Epithelial cell of proximal tubule (primary cell): ENCODE results near the gene SLC25A10. TPM values are rescaled to one million over a fixed set of nuclear protein-coding genes. Genes with fewer than 3 reads are reported as not detected.

Experiments
- DNase-seq: peaks from one replicate; pipeline ENCODE4 v3.0.0-alpha.2; 2011; ENCODE audit warnings: low read depth
- H3K4me3 ChIP-seq: 2 replicates; pipeline ENCODE4 v1.5.1; 2011; ENCODE audit warnings: low read depth, mild to moderate bottlenecking, low read length
- CTCF ChIP-seq: conservative IDR thresholded peaks from 2 replicates; pipeline ENCODE4 v1.5.1; 2012; ENCODE audit warnings: low read depth, mild to moderate bottlenecking, low read length
- total RNA-seq: library from RNA; depleted of rRNA; stranded (reverse); fragments of >200 nt; gene quantifications from 2 replicates; pipeline ENCODE4 v1.2.3, GENCODE V29; 2015

Gene SLC25A10
- total RNA-seq, 1 donor from 2014 or later: 60.1 TPM

GRCh38 chr17:81686614-81687013 lies 25.5 kb upstream of the SLC25A10 start:
- DNase-seq: no peak
- H3K4me3 ChIP-seq: no peak overlapping the region

GRCh38 chr17:81687770-81688541 lies 24.1 kb upstream of the SLC25A10 start:
- TF ChIP-seq CTCF: no peak
- DNase-seq: no peak
- H3K4me3 ChIP-seq: no peak overlapping the region

More at GRCh38 chr17:81686614-81687013, 25.5 kb upstream of the SLC25A10 start:
- TF ChIP-seq CTCF: no peak

- H3K4me3 ChIP-seq: no peak overlapping the region
- TF ChIP-seq CTCF: no peak
- DNase-seq: no peak
These were observed 23.5 kb upstream of the SLC25A10 start for GRCh38 chr17:81688616-81689015.

GRCh38 chr17:81690066-81690465 lies 22.0 kb upstream of the SLC25A10 start:
- H3K4me3 ChIP-seq: no peak overlapping the region
- no peak for TF ChIP-seq CTCF
- no peak for DNase-seq

- DNase-seq: no peak
- no peak overlapping the region for H3K4me3 ChIP-seq
- no peak for TF ChIP-seq CTCF
These were observed 21.5 kb upstream of the SLC25A10 start for GRCh38 chr17:81690549-81690948.

GRCh38 chr17:81691196-81691595 lies 20.9 kb upstream of the SLC25A10 start:
- TF ChIP-seq CTCF: no peak
- no peak for DNase-seq
- no peak overlapping the region for H3K4me3 ChIP-seq

- no peak for TF ChIP-seq CTCF
- DNase-seq: no peak
- H3K4me3 ChIP-seq: no peak overlapping the region
These were observed 20.5 kb upstream of the SLC25A10 start for GRCh38 chr17:81691608-81692007.
